SU-DHL-6 (cell line): ENCODE data around the gene RCCD1.

Source experiments
- H2AFZ ChIP-seq: fragments of 200-600 bp; sonication (generic); 2 replicates; pipeline ENCODE4 v1.6.1; 2014; ENCODE audit warnings: low read depth, mild to moderate bottlenecking, moderate library complexity, mixed read lengths, antibody characterized with exemption, low read length; ENCODE audit not compliant: severe bottlenecking
- H3F3A ChIP-seq: fragments of 200-600 bp; shearing (Covaris generic); 2 replicates; pipeline ENCODE4 v1.6.0; 2016; ENCODE audit warnings: antibody characterized with exemption, mild to moderate bottlenecking; ENCODE audit not compliant: insufficient read depth
- H3K27ac ChIP-seq: fragments of 200-600 bp; sonication (generic); 2 replicates; pipeline ENCODE4 v1.5.1; 2016; ENCODE audit warnings: low read depth, mild to moderate bottlenecking, low read length, moderate library complexity, mixed read lengths
- H3K27me3 ChIP-seq: fragments of 200-600 bp; sonication (generic), shearing (Covaris generic); 2 replicates; pipeline ENCODE4 v1.6.0; 2014; ENCODE audit warnings: mild to moderate bottlenecking, low read length
- H3K36me3 ChIP-seq: fragments of 200-600 bp; sonication (generic); 2 replicates; pipeline ENCODE4 v1.6.1; 2014; ENCODE audit warnings: mild to moderate bottlenecking, low read length, mixed read lengths
- H3K4me2 ChIP-seq: fragments of 300-600, 200-600 bp; shearing (Covaris generic), sonication (generic); 2 replicates; pipeline ENCODE4 v1.6.0; 2014; ENCODE audit warnings: low read length, low read depth, mild to moderate bottlenecking; ENCODE audit not compliant: poor library complexity, severe bottlenecking
- H3K4me3 ChIP-seq: fragments of 200-600 bp; sonication (generic); 2 replicates; pipeline ENCODE4 v1.5.1; 2014; ENCODE audit warnings: antibody characterized with exemption, low read length, mild to moderate bottlenecking, mixed read lengths; ENCODE audit not compliant: insufficient read depth, poor library complexity, severe bottlenecking
- H3K79me2 ChIP-seq: fragments of 200-600 bp; sonication (generic); 2 replicates; pipeline ENCODE4 v1.6.1; 2014; ENCODE audit warnings: mild to moderate bottlenecking, low read length, moderate library complexity; ENCODE audit not compliant: insufficient read depth
- H3K9ac ChIP-seq: fragments of 200-600 bp; sonication (generic); 2 replicates; pipeline ENCODE4 v1.7.0; 2014; ENCODE audit warnings: mild to moderate bottlenecking, low read length
- H3K9me2 ChIP-seq: fragments of 200-600 bp; sonication (generic); replicated peaks from 2 replicates; pipeline ENCODE4 v1.6.1; 2014; ENCODE audit warnings: low read length; ENCODE audit not compliant: insufficient read depth
- H3K9me3 ChIP-seq: fragments of 200-600 bp; sonication (generic); 2 replicates; pipeline ENCODE4 v1.6.1; 2014; ENCODE audit warnings: low read length, mixed read lengths; ENCODE audit not compliant: insufficient read depth
- H4K20me1 ChIP-seq: fragments of 200-600 bp; sonication (generic); 2 replicates; pipeline ENCODE4 v1.6.1; 2014; ENCODE audit warnings: low read depth, mild to moderate bottlenecking, antibody characterized with exemption, low read length, moderate library complexity, mixed read lengths
- EZH2phosphoT487 ChIP-seq: fragments of 200-600 bp; sonication (generic), shearing (Covaris generic); conservative IDR thresholded peaks from 2 replicates; pipeline ENCODE4 v1.6.1; 2018; ENCODE audit warnings: mild to moderate bottlenecking, antibody characterized with exemption, low read length, moderate library complexity, mixed read lengths
- TF ChIP-seq, protein P1 (sequence below): fragments of 200-600 bp; sonication (generic); IDR thresholded peaks from one replicate; pipeline ENCODE4 v1.5.1; 2017; ENCODE audit warnings: antibody characterized with exemption, mild to moderate bottlenecking, low read length, moderate library complexity; ENCODE audit not compliant: insufficient read depth, poor library complexity, severe bottlenecking

The RCCD1 gene

DNA sequence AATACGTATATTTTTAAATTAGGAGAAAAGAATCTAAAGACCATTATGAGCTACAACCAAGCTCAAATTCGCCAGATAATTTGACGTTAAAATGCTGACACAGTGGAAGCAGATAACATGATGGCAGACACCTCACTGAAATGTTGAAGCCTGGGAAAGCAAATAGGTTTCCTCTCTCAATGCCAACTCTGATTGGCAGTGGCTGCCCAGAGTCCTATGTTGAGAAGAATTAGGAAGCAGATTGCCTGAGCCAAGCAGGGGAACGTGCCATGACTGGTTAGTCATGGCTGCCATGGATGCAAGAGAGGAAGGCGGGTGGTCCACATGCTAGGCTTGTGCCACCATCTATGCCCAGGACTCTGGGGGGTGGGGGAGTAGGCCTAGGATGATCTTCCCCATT lies 16.4 kb upstream of the RCCD1 start:
- Histone ChIP-seq H3K4me3 (no peak overlapping the region), H3K27me3 (no peaks in the 10 kb centered on the region), H3K4me2 (no peak overlapping the region), H3K27ac (no peak overlapping the region), H3F3A (no peaks in the 10 kb centered on the region), H3K9ac (no peak overlapping the region), H3K36me3 (peaks cover 15% of the 10 kb centered on the region; the same call in 1 of the 2 replicates), H2AFZ (no peak overlapping the region), H3K9me3 (no peaks in the 10 kb centered on the region), H4K20me1 (no peaks in the 10 kb centered on the region), H3K9me2 (no peaks in the 10 kb centered on the region), H3K79me2 (peaks cover 17% of the 10 kb centered on the region)
- TF ChIP-seq, protein P1, sequence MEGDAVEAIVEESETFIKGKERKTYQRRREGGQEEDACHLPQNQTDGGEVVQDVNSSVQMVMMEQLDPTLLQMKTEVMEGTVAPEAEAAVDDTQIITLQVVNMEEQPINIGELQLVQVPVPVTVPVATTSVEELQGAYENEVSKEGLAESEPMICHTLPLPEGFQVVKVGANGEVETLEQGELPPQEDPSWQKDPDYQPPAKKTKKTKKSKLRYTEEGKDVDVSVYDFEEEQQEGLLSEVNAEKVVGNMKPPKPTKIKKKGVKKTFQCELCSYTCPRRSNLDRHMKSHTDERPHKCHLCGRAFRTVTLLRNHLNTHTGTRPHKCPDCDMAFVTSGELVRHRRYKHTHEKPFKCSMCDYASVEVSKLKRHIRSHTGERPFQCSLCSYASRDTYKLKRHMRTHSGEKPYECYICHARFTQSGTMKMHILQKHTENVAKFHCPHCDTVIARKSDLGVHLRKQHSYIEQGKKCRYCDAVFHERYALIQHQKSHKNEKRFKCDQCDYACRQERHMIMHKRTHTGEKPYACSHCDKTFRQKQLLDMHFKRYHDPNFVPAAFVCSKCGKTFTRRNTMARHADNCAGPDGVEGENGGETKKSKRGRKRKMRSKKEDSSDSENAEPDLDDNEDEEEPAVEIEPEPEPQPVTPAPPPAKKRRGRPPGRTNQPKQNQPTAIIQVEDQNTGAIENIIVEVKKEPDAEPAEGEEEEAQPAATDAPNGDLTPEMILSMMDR = no peak
- no peak for TF ChIP-seq EZH2phosphoT487

DNA sequence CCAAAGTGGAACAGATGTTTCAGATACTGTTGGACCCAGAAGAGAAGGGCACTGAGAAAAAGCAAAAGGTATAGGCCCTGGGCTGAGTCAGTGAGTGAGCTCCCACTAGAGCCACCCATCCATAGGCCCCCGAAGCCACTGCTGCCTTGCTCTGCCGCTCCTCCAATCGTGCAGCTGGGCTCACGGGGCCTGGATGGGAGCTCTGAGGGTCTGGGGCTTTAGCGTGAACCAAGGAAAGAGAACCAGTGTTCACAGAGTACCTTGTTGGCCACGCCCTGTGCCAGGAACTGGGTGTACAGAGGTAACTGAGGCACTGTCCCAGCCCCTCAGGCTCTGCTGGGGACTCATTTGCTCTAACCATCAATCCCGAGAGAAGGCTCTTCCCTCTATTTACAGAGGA lies 14.9 kb upstream of the RCCD1 start:
- no peaks in the 10 kb centered on the region for H3F3A ChIP-seq
- no peaks in the 10 kb centered on the region for H3K27me3 ChIP-seq
- no peak overlapping the region for H2AFZ ChIP-seq
- TF ChIP-seq EZH2phosphoT487 = no peak
- TF ChIP-seq, protein P1 = no peak
- peaks cover 15% of the 10 kb centered on the region; the same call in 1 of the 2 replicates for H3K36me3 ChIP-seq
- H3K4me2 ChIP-seq = no peak overlapping the region
- H3K9ac ChIP-seq = no peak overlapping the region
- H3K79me2 ChIP-seq = peaks cover 17% of the 10 kb centered on the region
- H3K4me3 ChIP-seq = no peak overlapping the region
- no peaks in the 10 kb centered on the region for H3K9me2 ChIP-seq
- H3K27ac ChIP-seq = no peak overlapping the region
- H4K20me1 ChIP-seq = no peaks in the 10 kb centered on the region
- no peaks in the 10 kb centered on the region for H3K9me3 ChIP-seq

DNA sequence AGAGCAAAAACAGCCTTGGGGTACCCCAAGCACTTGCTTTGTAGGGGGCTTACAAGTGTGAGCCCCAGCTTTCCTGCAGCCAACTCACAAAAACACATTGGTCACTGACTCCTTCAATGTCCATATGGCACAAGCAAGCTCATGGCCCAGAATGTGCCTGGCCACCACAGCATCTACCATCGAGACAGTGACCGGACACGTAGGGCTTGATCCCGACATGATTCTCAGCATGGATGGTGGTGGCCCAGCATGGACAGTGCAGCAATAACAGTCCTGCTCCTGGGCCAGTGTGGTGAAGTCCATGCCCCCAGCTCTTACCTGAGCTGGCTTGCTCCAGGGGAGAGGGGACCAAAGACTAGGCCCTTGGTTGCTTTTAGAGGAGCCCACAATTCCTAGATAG lies 13.6 kb upstream of the RCCD1 start:
- no peaks in the 10 kb centered on the region for H3K9me2 ChIP-seq
- peaks cover 9% of the 10 kb centered on the region for H3K79me2 ChIP-seq
- H3K4me3 ChIP-seq = no peak overlapping the region
- peaks cover 15% of the 10 kb centered on the region; the same call in 1 of the 2 replicates for H3K36me3 ChIP-seq
- no peak for TF ChIP-seq EZH2phosphoT487
- TF ChIP-seq, protein P1 = no peak
- H3K27me3 ChIP-seq = no peaks in the 10 kb centered on the region
- H3F3A ChIP-seq = no peaks in the 10 kb centered on the region
- no peak overlapping the region for H3K9ac ChIP-seq
- H3K9me3 ChIP-seq = no peaks in the 10 kb centered on the region
- no peaks in the 10 kb centered on the region for H4K20me1 ChIP-seq
- H2AFZ ChIP-seq = no peak overlapping the region
- H3K4me2 ChIP-seq = no peak overlapping the region
- no peak overlapping the region for H3K27ac ChIP-seq
